Prostate gland (tissue), 2 donors: ENCODE results near the gene MARK3. TPM values are rescaled to one million over a fixed set of nuclear protein-coding genes. Genes with fewer than 3 reads are reported as not detected.

Source experiments
- DNase-seq: peaks from one replicate; pipeline ENCODE4 v3.0.0-alpha.2; 2019; ENCODE audit warnings: low spot score
- H3K27ac ChIP-seq, 2 donors: fragments of 200-600 bp; sonication (generic); 2 replicates each; pipeline ENCODE4 v1.5.1; 2017 to 2019
- H3K27me3 ChIP-seq: fragments of 200-600 bp; sonication (generic); replicated peaks from 2 replicates; pipeline ENCODE4 v1.5.1; 2019; ENCODE audit not compliant: insufficient read depth
- H3K36me3 ChIP-seq, 2 donors: fragments of 200-600 bp; sonication (generic); 1 replicate in 1 of 2; 2 replicates in 1 of 2; pipeline versions ENCODE4 v1.5.1 to v1.8.1; 2017 to 2019
- H3K4me1 ChIP-seq: fragments of 200-600 bp; sonication (generic); replicated peaks from 2 replicates; pipeline ENCODE4 v1.5.1; 2019
- H3K4me3 ChIP-seq, 2 donors: fragments of 200-600 bp; sonication (generic); 2 replicates each; pipeline ENCODE4 v1.5.1; 2017 to 2019
- H3K9me3 ChIP-seq: fragments of 200-600 bp; sonication (generic); 2 replicates; pipeline ENCODE4 v1.5.1; 2017
- CTCF ChIP-seq, 4 experiments: fragments of 200-600 bp in 2 of 4; fragments of 450-650 bp in 2 of 4; sonication (generic) in 2 of 4; IDR thresholded peaks; 1 replicate in 3 of 4; 2 replicates in 1 of 4; pipeline ENCODE4 v1.5.1; 2016 to 2019; ENCODE audit warnings: antibody characterized with exemption in 4 of 4, mild to moderate bottlenecking in 2 of 4, moderate library complexity in 2 of 4
- POLR2A ChIP-seq: fragments of 450-650 bp; IDR thresholded peaks from one replicate; pipeline ENCODE4 v1.6.1; 2016; ENCODE audit warnings: antibody characterized with exemption, mild to moderate bottlenecking
- POLR2AphosphoS5 ChIP-seq: sonication (generic); formaldehyde crosslinking; IDR thresholded peaks from one replicate; pipeline ENCODE4 v1.6.1; 2017; ENCODE audit warnings: antibody characterized with exemption
- WGBS: methylation state at CpG from one replicate; pipeline ENCODE4 v1.1.5; 2018; 5-methylcytosine and 5-hydroxymethylcytosine counted together
- intact Hi-C: fragments of 100-400 bp; cut with DNase I; formaldehyde crosslinking; loops from one replicate; pipeline ENCODE4 v1.14.2; 2022
- total RNA-seq, 2 donors: library from RNA; depleted of rRNA; stranded (reverse); fragments of >200 nt; gene quantifications; one replicate each; pipeline ENCODE4 v1.1.0, GENCODE V29; 2016

MARK3 gene
- total RNA-seq, 2 donors from 2014 or later = 51.5 to 115 TPM

- H3K9me3 ChIP-seq = no peaks in the 10 kb centered on the region
- 50% methylated on average over 9 of the region's 9 CpGs for WGBS
- no peaks in the 10 kb centered on the region for H3K27me3 ChIP-seq
- peaks cover 6% of the 10 kb centered on the region for H3K4me1 ChIP-seq
- no peak overlapping the region for H3K27ac ChIP-seq
- intact Hi-C loops = no loop called here
- no peaks in the 10 kb centered on the region for H3K36me3 ChIP-seq
- H3K4me3 ChIP-seq = no peak overlapping the region
- DNase-seq = no peak
- TF ChIP-seq POLR2AphosphoS5 (no peak), POLR2A (no peak), CTCF (IDR thresholded peaks at IDR 0.05) (peak; percentile 70 to 80 (median 74))
Measured at GRCh38 chr14:103393676-103394626, 8.7 kb downstream of the MARK3 start.

- no peaks in the 10 kb centered on the region for H3K36me3 ChIP-seq
- intact Hi-C loops = no loop called here
- H3K4me3 ChIP-seq = no peak overlapping the region
- peaks cover 6% of the 10 kb centered on the region for H3K4me1 ChIP-seq
- WGBS = 30% methylated on average over 2 of the region's 2 CpGs
- TF ChIP-seq POLR2A (no peak), CTCF (IDR thresholded peaks at IDR 0.05) (no peak), POLR2AphosphoS5 (no peak)
- no peaks in the 10 kb centered on the region for H3K27me3 ChIP-seq
- no peaks in the 10 kb centered on the region for H3K9me3 ChIP-seq
- no peak for DNase-seq
- no peak overlapping the region for H3K27ac ChIP-seq
Measured at GRCh38 chr14:103395244-103395643, 10.0 kb downstream of the MARK3 start.

GRCh38 chr14:103396463-103396862 is 11.2 kb downstream of the MARK3 start:
- Histone ChIP-seq H3K27me3 (no peaks in the 10 kb centered on the region), H3K4me3 (no peak overlapping the region), H3K27ac (no peak overlapping the region), H3K9me3 (no peaks in the 10 kb centered on the region), H3K36me3 (no peaks in the 10 kb centered on the region), H3K4me1 (peaks cover 6% of the 10 kb centered on the region)
- intact Hi-C loops = no loop called here
- no peak for DNase-seq
- TF ChIP-seq POLR2AphosphoS5 (no peak), CTCF (IDR thresholded peaks at IDR 0.05) (no peak), POLR2A (no peak)
- WGBS = 95% methylated on average over 2 of the region's 2 CpGs

GRCh38 chr14:103398427-103399195 is 13.4 kb downstream of the MARK3 start:
- Histone ChIP-seq H3K27me3 (no peaks in the 10 kb centered on the region), H3K4me3 (no peak overlapping the region), H3K36me3 (no peaks in the 10 kb centered on the region), H3K9me3 (no peaks in the 10 kb centered on the region), H3K27ac (peak overlapping the region; percentile 25 to 45), H3K4me1 (peaks cover 6% of the 10 kb centered on the region)
- DNase-seq = no peak
- intact Hi-C loops = no loop called here
- TF ChIP-seq POLR2A = no peak
- TF ChIP-seq CTCF (IDR thresholded peaks at IDR 0.05) = no peak
- no peak for TF ChIP-seq POLR2AphosphoS5
- WGBS = 30% methylated on average over 7 of the region's 7 CpGs
